Activated CD8-positive, alpha-beta memory T cell treated with anti-CD3 and anti-CD28 coated beads, Interleukin-2, amount 50 U/mL, for 1 hour (primary cell): ENCODE data around the gene LINC01488.

Source experiments
- DNase-seq: peaks from one replicate; pipeline ENCODE4 v3.0.0-alpha.2; 2020; ENCODE audit errors: extremely low read depth

Gene LINC01488

GRCh38 chr11:69445131-69445470 is 36.4 kb upstream of the LINC01488 start:
- no peak for DNase-seq

- no peak for DNase-seq
These were observed 35.4 kb upstream of the LINC01488 start for GRCh38 chr11:69446108-69446507.

- DNase-seq: no peak
These were observed 33.7 kb upstream of the LINC01488 start for GRCh38 chr11:69447786-69448185.

- no peak for DNase-seq
These were observed 32.8 kb upstream of the LINC01488 start for GRCh38 chr11:69448471-69449284.

- no peak for DNase-seq
These were observed 32.0 kb upstream of the LINC01488 start for GRCh38 chr11:69449320-69450063.

GRCh38 chr11:69450064-69450856 is 31.2 kb upstream of the LINC01488 start:
- DNase-seq: no peak

- no peak for DNase-seq
These were observed 30.6 kb upstream of the LINC01488 start for GRCh38 chr11:69450857-69451220.

GRCh38 chr11:69451289-69451688 is 30.2 kb upstream of the LINC01488 start:
- no peak for DNase-seq

- DNase-seq: no peak
These were observed 29.1 kb upstream of the LINC01488 start for GRCh38 chr11:69452206-69452987.

- no peak for DNase-seq
These were observed 28.3 kb upstream of the LINC01488 start for GRCh38 chr11:69453151-69453550.

GRCh38 chr11:69454018-69454417 is 27.4 kb upstream of the LINC01488 start:
- no peak for DNase-seq

- DNase-seq: no peak
These were observed 25.5 kb upstream of the LINC01488 start for GRCh38 chr11:69455969-69456368.

GRCh38 chr11:69456712-69457111 is 24.8 kb upstream of the LINC01488 start:
- no peak for DNase-seq

- no peak for DNase-seq
These were observed 21.5 kb upstream of the LINC01488 start for GRCh38 chr11:69459848-69460539.

GRCh38 chr11:69460540-69461257 is 20.8 kb upstream of the LINC01488 start:
- no peak for DNase-seq

GRCh38 chr11:69461272-69461962 is 20.0 kb upstream of the LINC01488 start:
- DNase-seq: no peak

GRCh38 chr11:69462106-69462951 is 19.1 kb upstream of the LINC01488 start:
- DNase-seq: no peak

GRCh38 chr11:69463181-69463994 is 18.1 kb upstream of the LINC01488 start:
- DNase-seq: no peak
